ENCODE results near the gene PEX12.
"Not testable (repeated sequence)": the region's sequence is repeated elsewhere in the genome, so short reads cannot be mapped to it uniquely, and the experiment has no call there.

The PEX12 gene

DNA sequence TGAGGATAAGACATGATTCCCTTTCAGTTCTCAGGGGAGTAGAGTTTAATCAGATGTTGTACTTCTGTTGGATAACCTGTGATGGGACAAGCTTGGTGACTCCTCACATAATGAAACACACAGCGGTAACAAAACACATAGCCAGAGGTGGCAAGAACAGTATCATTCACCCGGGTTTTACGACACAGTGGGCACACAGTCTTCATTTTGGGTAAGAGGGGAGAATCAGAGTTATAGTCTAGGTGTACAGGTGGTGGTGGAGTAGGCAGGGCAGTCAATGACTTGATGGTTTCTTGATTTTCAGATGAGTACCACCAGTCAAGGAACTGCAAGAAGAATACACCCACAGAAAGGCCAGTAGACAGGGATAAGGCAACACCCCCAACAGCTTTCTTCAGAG lies 2.6 kb downstream of the PEX12 start:
- no peak for DNase-seq

DNA sequence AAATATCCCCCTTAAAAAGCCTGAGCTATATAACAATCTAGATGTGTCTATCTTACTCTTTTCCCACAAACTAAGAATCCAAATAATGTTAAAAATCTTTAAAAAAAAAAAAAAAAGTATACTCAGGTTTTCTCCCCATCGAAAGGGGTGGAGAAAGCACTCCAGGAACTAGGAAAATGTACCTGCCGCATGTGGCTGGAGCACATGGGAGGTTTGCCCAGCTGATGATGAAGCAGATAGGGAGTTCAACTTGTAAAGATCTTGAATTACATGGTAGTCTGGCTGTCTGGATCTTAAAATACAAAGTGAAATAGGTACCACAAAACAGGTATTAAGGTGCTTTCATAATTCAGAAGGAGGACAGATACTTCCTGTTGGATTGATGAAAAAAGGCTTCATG lies 9.0 kb downstream of the PEX12 start:
- DNase-seq: no peak

DNA sequence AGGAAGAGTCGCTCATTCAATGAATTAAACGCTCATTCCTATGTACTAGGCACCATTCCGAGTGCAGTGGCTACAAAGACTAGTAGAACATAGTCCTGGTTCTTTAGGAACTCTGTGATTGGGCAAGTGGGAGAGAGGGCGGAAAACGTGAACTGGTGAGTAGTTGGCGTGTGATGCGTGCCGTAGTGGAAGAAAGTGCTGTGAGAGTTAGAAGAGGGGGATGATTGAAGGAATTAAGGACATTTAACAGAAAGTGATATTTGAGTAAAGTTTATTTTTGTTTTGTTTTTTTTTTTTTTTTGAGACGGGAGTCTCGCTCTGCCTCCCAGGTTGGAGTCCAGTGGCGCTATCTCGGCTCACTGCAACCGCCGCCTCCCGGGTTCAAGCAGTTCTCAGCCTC lies 9.8 kb downstream of the PEX12 start:
- no peak for DNase-seq

DNA sequence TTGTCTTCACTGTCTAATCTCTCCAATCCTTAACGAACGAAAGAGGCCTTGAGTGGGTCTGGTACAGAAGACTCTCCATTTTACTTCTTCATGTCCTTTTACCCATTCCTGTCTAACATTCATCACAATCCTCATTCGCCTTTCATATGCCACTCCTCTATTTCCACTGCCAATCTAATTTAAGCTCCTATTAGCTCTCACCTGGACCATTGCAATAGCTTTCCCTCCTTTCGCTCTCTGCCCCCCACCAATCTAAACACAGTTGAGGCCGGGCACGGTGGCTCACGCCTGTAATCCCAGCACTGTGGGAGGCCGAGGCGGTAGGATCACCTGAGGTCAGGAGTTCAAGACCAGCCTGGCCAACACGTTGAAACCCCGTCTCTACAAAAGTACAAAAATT lies 11.4 kb downstream of the PEX12 start:
- no peak for DNase-seq

DNA sequence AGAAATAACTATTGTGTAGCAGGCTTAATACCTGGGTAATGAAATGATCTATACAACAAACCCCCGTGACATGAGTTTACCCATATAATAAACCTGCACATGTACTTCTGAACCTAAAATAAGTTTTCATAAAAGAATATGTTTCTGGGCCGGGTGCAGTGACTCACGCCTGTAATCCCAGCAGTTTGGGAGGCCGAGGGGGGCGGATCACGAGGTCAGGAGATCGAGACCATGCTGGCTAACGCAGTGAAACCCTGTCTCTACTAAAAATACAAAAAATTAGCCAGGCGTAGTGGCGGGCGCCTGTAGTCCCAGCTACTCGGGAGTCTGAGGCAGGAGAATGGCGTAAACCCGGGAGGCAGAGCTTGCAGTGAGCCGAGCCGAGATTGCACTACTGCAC lies 15.2 kb downstream of the PEX12 start:
- DNase-seq: not testable (repeated sequence)

DNA sequence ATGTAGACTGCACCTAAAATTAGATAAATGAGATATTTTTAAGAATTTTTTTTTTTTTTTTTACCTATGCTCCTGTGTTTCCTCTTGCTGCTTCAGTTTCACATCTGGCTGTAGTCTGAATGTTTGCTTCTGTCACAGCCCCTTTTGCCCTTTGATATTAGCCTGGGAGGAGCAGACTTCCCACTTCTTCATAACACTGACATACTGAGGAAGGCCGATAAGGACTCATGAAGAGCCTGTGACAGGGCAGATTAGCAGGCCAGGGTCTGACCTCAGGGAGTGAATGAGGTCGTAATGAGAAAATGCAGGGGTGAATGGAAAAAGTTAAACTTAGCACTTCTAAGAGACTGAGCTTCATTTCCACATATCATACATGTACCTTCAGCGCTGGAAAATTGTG lies 17.7 kb downstream of the PEX12 start, which contains the start of gene SLFN14:
TSS of gene SLFN14 (minus strand) at position 117 of the 400 bp plus-strand sequence. CDS start 2,757 bp downstream, outside the sequence.
- no peak for DNase-seq

DNA sequence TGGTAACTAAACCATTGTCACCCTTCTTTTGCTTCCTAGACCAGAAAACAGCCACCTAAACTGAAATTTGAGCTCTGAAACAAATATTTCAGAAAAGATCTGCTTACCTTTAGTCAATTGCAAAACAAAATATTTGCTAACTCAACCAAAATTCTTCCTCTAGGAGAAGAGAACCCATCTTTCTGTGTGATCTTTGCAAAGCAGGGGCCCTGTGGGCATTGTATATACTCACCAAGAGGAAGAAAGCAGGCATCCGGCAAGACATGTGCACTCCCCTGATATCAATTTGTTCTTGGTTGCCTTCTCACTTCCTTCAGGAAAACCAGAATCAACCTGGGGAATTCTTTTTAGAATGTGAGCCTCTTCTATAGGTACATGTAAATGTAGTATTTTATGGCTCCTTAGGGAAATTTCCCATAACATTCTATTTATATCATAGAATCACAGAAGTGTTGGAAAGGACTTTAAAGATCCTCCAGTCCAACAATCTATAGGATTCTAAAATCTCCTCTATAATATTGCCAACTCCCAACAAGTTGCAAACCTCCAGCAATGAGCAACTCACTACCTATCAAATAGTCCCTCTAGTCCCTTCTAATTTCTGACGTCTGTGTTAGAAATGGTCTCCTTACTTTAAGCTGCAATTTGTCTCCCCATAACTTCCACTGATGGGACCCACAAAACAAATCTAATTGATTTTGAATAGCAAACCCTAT lies 18.7 kb downstream of the PEX12 start:
- DNase-seq: no peak

DNA sequence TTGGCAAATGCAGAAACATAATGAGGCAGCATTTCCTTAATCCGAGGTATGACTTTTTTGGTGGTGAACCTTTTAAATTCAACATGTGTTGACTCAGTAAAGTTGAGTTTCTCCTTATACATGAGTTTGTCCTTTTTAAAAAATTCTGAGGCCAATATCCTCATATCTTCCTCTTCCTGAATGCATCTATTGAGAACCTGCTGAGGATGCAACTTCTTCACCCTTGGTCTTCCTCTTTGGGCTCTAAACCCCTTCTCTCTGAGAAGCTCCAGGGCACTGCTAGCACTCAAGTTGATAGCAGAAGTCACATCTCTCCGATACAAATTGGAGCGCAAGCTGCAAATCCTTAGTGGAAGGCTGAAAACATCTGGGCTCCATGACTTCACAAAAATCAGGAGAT lies 21.0 kb downstream of the PEX12 start:
- no peak for DNase-seq

DNA sequence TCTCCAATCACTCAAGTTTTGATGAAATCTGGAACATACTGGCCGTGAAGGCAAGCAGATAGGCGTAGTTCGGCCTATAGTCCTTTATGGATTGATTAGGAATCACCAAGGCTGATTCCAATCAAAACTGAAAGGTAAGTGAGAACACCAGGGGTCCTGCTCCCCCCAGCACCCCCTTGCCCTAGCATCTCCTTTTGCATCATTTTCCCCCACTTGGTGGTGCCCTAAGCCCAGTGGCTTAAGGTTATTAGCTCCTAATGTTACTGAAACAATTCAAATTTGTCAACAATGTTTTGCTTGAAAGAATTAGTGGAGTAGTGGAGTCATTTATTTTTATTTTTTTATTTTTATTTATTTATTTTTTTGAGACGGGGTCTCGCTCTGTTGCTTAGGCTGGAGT lies 22.7 kb downstream of the PEX12 start:
- DNase-seq: no peak

DNA sequence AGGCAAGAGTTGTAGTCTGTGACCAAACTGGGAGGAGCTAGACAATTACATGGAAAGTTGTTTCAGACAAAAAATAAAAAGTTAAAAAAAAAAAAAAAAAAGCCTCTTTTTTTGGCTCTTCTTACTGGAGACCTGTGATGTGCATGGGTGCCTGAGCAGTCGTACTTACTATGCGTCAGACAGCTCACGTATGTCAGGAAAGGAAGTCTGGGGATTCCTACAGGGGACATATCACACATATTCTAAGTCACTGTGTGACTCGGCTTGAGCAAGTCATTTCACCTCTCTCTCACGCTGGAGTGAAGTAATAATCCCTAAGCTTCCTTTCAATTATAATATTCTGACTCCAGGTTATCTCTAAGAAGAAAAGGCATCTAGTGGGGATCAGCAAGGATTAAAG lies 23.7 kb downstream of the PEX12 start:
- DNase-seq: no peak

DNA sequence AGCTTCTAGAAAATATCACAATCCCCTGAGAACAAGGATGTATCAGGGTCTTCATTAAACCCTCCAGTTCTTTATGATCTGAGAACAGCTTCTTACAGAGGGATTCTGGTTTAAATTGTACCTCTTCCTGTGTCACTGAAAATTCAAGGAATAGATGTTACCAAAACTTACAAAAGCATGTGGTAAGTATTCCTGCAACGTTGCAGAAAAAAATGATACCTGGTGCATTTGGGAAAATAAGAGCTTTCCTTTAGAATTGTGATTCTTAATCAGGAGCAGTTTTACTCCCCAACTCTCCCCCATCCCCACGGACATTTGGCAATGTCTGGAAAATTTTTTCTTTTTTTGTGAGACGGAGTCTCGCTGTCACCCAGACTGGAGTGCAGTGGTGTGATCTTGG lies 25.1 kb downstream of the PEX12 start:
- DNase-seq: no peak

DNA sequence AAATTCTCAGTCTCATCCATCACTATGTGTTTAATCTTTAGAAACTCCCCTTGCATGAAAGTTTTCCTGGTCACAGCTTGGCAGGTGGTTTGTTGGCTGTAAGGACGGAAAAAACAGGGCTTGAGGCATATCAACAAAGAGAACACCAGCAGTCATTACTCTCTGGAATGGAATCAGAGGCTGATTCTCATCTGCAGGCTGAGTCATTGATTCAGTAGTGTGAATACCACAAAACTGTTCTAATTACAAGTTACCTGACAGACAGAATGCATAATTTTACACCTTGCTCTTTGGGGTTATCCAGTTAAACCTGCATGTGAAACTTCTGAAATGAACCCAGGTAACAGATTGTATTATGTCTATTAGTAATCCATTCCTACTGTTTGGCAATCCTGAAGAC lies 29.4 kb downstream of the PEX12 start:
- no peak for DNase-seq

DNA sequence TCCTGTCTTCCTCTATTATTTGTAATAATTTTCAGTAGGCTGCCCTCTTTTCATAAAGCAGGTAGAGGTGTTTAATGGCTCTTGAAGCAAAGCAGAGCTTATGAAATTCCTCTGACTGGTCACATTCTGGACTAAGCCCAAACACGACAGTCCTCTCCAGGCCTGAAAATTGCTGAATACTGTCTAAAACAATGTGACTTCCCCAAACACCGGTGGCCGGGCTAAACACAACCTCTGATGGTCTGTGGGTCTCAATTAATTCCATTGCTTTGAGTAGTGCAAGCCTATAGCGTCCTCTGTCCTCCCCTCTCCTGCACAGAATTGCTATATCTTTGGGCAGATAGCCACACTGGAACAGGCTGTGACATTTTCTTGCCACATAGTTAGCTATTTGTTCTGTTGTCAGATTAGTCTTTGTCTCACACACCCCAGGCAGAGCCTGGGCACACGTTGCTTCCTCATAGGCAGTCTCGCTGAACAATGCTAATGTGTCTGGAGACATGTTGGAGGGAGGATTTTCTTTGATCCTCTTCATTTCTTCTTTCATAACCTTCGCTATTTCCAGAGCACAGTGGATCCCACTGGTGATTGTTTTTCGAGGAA lies 30.1 kb downstream of the PEX12 start:
- no peak for DNase-seq

DNA sequence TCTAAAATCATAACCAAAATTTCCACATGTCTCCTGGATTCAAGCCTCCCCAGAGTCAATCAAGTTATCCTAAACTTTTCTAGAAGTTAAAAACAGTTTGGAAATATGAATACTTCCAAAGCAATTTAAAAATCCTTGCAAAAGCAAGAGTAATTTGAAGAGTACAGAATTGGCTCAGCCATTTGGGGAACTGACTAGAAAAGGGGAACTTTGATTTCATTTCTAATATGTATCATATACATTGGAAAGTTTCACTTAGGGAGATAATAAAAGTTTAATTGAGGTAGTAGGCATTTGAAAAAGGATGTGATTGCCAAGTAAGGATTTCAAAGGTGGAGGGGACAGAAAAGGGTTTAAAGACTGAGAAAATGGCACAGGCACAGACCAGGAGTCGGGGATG lies 31.9 kb downstream of the PEX12 start:
- DNase-seq: no peak

DNA sequence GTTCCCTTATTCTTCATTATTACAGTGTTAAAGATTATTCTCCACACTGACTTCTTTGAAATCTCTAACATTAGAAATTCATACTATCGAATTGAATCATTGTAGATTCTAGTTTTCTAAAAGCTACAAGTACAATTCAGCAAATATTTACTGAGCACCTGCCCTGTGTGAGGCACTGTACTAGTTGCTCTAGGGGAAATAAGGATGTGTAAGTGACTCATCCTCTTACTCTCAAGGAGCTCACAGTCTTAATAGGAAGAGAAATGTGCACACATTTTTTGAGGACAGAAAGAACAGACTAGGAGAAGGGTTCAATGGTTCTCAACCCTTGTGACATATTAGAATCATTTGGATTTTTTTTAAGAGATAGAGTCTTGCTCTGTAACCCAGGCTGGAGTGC lies 33.2 kb downstream of the PEX12 start:
- no peak for DNase-seq

DNA sequence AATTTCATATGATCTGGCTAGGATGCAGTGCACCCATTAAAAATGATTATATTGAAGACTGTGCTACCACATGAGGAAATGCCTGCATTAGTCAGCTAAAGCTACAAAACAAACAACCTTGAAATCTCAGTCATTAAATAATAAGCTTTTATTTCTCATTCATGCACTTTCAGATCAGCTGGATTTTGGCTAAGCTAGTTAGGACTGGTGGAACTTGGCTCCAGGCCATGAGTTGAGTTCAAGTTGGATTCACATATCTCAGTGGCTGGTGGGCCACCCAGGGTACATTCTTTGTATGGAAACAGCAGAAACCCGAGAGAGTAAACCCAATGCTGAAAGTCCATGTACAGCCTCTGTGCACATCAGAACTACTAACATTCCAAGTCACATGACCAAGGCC lies 34.5 kb downstream of the PEX12 start:
- no peak for DNase-seq

DNA sequence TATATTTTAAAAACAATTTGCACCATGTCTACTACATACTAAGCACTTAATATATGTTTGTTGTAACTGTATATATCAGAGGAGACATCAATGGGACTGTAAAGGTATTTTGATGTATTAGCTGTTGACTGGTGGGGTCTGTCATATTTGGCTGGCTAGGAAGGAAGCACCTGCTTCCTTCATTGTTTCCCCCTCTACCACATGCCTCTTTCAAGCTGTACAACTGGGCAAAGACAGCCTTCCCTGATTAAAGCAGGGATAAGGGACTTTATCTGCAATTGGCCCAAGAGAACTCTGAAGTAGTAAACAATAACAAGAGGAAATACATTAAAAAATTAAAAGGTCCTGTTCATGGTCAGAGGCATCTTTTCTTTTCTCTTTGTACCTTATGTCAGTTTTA lies 35.4 kb downstream of the PEX12 start:
- no peak for DNase-seq

DNA sequence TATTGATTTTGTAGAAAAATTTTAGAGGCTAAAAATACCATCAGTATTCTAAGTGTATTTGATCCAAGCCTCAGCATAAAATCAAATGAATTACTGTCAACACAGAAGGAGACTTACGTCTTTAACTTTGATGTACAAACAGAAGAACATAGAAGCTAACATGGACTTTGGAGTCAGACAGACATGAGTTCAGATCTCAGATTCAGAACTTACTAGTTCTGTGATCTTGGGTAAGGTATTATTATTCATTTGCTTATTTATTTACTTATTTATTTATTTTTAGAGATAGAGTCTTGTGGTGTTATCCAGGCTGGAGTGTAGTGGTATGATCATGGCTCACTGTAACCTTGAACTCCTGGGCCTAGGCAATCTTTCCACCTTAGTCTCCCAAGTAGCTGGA lies 36.9 kb downstream of the PEX12 start:
- DNase-seq: no peak

DNA sequence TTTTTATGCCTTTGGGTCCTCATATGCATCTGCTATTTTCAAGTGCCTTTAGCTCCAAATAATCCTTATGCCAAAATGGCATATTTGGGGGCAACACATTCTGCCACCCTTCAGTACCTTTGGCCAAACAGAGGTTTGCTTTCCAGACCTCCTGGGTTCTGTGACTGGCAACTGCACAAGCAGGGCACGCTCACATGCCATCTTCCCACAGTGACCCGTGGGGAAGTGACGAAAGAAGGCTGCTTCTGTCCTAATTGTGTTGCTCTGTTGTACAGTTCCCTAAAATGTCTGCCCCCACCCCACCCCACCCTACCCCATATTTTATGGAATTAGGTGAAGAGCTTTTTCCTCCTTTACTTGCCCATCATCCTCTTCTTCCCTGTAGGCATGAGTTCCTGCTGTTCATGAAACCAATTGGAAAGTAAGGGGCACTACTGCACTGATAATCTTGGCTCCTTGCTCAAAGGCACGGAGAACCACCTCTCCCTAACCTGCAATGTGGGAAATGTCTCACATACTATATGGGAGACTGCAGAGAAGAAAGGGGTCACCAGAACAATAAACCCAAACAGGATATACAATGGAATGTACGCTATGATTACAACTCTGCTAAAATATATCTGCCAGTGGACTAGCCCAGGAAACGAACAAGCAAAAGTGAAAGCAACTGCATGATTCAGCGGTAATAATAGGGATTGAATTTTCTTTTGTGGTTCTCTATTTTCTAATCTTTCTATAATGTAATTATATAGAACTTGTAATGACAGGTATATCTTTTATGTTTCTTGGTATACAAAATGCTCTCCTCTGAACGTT lies 37.6 kb downstream of the PEX12 start:
- no peak for DNase-seq

DNA sequence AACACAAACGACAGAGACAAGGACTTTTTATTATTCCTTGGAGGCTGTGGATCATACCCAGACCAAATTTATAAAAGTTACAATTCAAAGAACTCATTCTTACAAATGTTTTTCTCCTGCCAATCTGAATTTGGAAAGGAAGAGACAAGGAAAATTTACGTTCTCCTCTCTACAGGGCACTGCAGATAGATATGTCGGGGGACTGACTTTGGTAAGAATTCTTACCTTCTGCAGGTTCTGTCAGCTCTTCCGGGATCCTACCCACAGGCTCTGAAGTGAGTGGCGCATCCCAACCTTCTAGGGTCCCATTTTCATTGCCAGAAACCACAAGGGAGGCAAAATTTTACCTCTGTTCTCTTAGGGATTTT lies 38.7 kb downstream of the PEX12 start:
- DNase-seq: no peak

DNA sequence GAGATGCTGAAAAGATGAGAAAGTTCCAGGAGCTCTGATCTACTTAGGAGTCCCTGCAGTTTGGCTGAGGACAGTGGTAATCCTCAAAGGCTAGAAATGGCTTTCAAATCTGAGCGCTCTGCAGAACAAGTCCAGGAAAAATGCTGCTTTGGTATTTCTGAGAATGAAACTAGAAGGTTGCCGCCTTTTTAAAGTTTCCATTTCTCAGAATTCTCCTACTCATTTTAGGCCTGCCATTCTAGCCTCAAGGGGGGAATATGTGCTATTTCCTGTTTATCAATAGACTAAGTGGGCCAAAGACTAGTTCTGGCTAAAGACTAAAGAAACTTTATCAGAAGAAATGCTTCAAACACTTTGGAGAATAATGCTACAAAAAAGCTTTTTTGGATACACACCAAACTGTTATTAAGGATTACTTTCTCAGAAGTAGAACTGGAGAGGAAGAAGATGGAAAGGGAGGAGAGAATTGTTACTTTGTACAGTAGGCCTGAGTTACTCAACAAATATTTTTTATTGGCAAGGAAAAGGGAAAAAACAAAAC lies 40.7 kb downstream of the PEX12 start, which contains the start of gene SLFN12L:
TSS of gene SLFN12L (minus strand) at position 78 of the 541 bp plus-strand sequence. CDS start 15,314 bp downstream, outside the sequence.
- DNase-seq: no peak

DNA sequence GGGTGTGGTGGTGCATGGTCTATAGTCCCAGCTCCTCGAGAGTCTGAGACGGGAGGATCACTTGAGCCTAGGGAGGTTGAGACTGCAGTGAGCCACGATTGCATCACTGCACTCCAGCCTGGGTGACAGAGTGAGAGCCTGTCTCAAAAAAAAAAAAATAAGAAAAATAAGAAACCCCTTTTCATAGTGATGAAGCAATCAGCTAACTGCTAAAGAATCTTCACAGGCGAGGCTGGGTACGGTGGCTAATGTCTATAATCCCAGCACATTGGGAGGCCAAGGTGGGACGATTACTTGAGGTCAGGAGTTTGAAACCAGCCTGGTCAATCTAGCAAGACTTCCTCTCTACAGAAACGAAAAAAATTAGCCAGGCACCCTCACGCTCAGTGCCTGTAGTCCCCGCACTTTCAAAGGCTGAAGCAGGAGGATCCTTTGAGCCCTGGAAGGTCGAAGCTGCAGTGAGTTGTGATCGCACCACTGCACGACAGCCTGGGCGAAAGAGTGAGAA lies 41.7 kb downstream of the PEX12 start:
- DNase-seq: no peak

DNA sequence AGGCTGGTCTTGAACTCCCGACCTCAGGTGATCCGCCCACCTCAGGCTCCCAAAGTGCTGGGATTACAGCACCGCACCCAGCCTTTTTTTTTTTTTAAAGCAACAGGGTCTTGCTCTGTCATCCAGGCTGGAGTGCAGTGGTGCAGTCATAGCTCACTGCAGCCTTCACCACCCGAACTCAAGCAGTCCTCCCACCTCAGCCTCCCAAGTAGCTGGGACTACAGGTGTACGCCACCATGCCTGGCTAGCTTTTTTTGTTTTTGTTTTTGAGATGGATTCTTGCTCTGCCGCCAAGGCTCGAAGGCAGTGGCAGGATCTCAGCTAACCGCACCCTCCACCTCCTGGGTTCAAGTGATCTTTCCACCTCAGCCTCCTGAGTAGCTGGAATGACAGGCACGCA lies 43.0 kb downstream of the PEX12 start:
- DNase-seq: not testable (repeated sequence)
